Prostate gland (tissue), 2 donors: ENCODE measurements around the gene SYVN1. TPM values are rescaled to one million over a fixed set of nuclear protein-coding genes. Genes with fewer than 3 reads are reported as not detected.
A peak's percentile ranks its signal among the peaks of the same experiment; 100 is the strongest.

Experiments
- DNase-seq: peaks from one replicate; pipeline ENCODE4 v3.0.0-alpha.2; 2019; ENCODE audit warnings: low spot score
- H3K27ac ChIP-seq, 2 donors: fragments of 200-600 bp; sonication (generic); 2 replicates each; pipeline ENCODE4 v1.5.1; 2017 to 2019
- H3K27me3 ChIP-seq: fragments of 200-600 bp; sonication (generic); replicated peaks from 2 replicates; pipeline ENCODE4 v1.5.1; 2019; ENCODE audit not compliant: insufficient read depth
- H3K36me3 ChIP-seq, 2 donors: fragments of 200-600 bp; sonication (generic); 1 replicate in 1 of 2; 2 replicates in 1 of 2; pipeline versions ENCODE4 v1.5.1 to v1.8.1; 2017 to 2019
- H3K4me1 ChIP-seq: fragments of 200-600 bp; sonication (generic); replicated peaks from 2 replicates; pipeline ENCODE4 v1.5.1; 2019
- H3K4me3 ChIP-seq, 2 donors: fragments of 200-600 bp; sonication (generic); 2 replicates each; pipeline ENCODE4 v1.5.1; 2017 to 2019
- H3K9me3 ChIP-seq: fragments of 200-600 bp; sonication (generic); 2 replicates; pipeline ENCODE4 v1.5.1; 2017
- POLR2A ChIP-seq: fragments of 450-650 bp; IDR thresholded peaks from one replicate; pipeline ENCODE4 v1.6.1; 2016; ENCODE audit warnings: antibody characterized with exemption, mild to moderate bottlenecking
- POLR2AphosphoS5 ChIP-seq: sonication (generic); formaldehyde crosslinking; IDR thresholded peaks from one replicate; pipeline ENCODE4 v1.6.1; 2017; ENCODE audit warnings: antibody characterized with exemption
- WGBS: methylation state at CpG from one replicate; pipeline ENCODE4 v1.1.5; 2018; 5-methylcytosine and 5-hydroxymethylcytosine counted together
- intact Hi-C: fragments of 100-400 bp; cut with DNase I; formaldehyde crosslinking; loops from one replicate; pipeline ENCODE4 v1.14.2; 2022
- microRNA-seq: library from miRNA; unstranded; fragments of <30 nt; microRNA quantifications from one replicate; pipeline ENCODE4, GENCODE V29; 2016
- small RNA-seq, 2 donors: library from RNA; depleted of rRNA; stranded (forward); fragments of <200 nt; gene quantifications; one replicate each; pipeline ENCODE3, GENCODE V24; 2016
- total RNA-seq, 2 donors: library from RNA; depleted of rRNA; stranded (reverse); fragments of >200 nt; gene quantifications; one replicate each; pipeline ENCODE4 v1.1.0, GENCODE V29; 2016
- TF ChIP-seq, protein P1 (sequence below), 4 experiments: fragments of 200-600 bp in 2 of 4; fragments of 450-650 bp in 2 of 4; sonication (generic) in 2 of 4; IDR thresholded peaks; 1 replicate in 3 of 4; 2 replicates in 1 of 4; pipeline ENCODE4 v1.5.1; 2016 to 2019; ENCODE audit warnings: antibody characterized with exemption in 4 of 4, mild to moderate bottlenecking in 2 of 4, moderate library complexity in 2 of 4

The SYVN1 gene
- total RNA-seq, 2 donors from 2014 or later = 89.7 to 108 TPM

DNA sequence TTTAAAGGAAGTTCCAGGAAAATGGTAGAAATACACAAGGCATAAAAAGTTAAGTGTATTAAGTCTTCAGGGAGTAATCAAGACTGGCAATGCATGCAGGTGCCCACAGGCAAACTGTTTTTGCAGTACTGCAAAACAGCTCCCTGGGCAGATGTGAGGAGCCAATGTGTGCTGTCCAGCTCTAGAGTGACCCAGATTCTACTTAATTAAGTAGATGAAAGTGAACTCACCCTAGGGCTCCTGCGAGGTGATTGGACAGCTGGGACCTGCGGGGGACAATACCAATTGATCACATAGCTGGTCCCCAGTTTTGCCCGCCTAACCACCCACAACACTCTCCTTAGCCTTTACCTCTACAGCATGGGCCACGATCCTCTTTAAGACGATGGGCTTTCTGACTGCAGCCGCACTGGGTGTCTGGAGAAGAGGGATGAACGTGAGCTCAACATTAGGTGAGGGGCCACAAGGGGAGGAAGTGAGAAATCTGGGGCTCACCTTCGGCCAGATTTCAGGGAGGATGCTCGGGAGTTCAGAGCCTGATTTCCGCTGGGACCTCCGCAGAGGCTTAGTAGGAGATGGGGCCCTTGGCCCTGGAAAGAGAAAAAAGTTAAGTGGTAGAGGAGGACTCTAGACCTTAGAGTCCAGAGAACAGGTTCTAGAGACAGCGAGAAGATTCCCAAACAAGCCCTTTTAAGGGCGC lies 51.0 kb downstream of the SYVN1 start:
- intact Hi-C loops = loop anchor here (5.0 kb wide), 2 partner anchors 34 to 41 kb away; partner anchors contain the start of genes SAC3D1 and ZNHIT2
- TF ChIP-seq, protein P1, sequence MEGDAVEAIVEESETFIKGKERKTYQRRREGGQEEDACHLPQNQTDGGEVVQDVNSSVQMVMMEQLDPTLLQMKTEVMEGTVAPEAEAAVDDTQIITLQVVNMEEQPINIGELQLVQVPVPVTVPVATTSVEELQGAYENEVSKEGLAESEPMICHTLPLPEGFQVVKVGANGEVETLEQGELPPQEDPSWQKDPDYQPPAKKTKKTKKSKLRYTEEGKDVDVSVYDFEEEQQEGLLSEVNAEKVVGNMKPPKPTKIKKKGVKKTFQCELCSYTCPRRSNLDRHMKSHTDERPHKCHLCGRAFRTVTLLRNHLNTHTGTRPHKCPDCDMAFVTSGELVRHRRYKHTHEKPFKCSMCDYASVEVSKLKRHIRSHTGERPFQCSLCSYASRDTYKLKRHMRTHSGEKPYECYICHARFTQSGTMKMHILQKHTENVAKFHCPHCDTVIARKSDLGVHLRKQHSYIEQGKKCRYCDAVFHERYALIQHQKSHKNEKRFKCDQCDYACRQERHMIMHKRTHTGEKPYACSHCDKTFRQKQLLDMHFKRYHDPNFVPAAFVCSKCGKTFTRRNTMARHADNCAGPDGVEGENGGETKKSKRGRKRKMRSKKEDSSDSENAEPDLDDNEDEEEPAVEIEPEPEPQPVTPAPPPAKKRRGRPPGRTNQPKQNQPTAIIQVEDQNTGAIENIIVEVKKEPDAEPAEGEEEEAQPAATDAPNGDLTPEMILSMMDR (IDR thresholded peaks at IDR 0.05) = no peak
- TF ChIP-seq POLR2A = no peak
- no peak for TF ChIP-seq POLR2AphosphoS5
- H3K4me3 ChIP-seq = peak overlapping the region; percentile 77 to 78

DNA sequence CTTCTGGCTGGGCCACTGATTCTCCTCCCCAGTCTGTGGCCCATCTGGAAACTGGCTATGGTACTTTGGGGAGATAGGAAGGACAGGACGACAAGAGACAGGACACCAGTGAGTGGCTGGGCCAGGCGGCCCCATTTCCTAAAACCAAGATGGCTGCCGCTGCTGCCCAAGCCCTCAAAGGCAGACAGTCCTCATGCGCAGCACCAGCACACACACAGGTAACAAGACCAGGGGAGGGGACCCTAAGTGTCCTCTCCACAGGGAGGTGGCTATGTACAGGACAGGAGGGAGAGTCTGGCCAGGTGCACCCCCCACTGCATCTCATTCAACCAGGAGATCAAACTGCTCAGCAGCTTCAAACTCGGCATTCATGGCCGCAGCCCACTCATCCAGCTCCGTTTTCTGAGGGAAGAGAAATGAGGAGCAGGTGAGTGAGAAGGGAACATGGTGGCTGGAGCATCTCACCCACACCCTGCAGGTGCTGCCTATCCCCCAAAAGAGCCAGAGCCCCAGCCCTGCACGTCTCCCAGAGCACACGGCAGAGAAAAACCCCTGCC lies 55.5 kb downstream of the SYVN1 start:
- H3K27ac ChIP-seq = no peak overlapping the region
- TF ChIP-seq POLR2A (no peak), POLR2AphosphoS5 (no peak)
- TF ChIP-seq, protein P1 (IDR thresholded peaks at IDR 0.05) = no peak
- WGBS = 90% methylated on average over 9 of the region's 9 CpGs
- no peaks in the 10 kb centered on the region for H3K4me1 ChIP-seq
- H3K9me3 ChIP-seq = no peaks in the 10 kb centered on the region
- DNase-seq = no peak
- no peak overlapping the region for H3K4me3 ChIP-seq
- H3K27me3 ChIP-seq = no peaks in the 10 kb centered on the region
- intact Hi-C loops = no loop called here
- H3K36me3 ChIP-seq = no peaks in the 10 kb centered on the region

More for the DNA sequence above, 51.0 kb downstream of the SYVN1 start:
- peaks cover 5% of the 10 kb centered on the region for H3K4me1 ChIP-seq
- DNase-seq = no peak
- H3K27me3 ChIP-seq = no peaks in the 10 kb centered on the region
- 6% methylated on average over 13 of the region's 13 CpGs for WGBS
- H3K9me3 ChIP-seq = no peaks in the 10 kb centered on the region
- H3K27ac ChIP-seq = peak overlapping the region; percentile 91 to 94
- peaks cover 0 to 5% of the 10 kb centered on the region in 2 donors for H3K36me3 ChIP-seq

DNA sequence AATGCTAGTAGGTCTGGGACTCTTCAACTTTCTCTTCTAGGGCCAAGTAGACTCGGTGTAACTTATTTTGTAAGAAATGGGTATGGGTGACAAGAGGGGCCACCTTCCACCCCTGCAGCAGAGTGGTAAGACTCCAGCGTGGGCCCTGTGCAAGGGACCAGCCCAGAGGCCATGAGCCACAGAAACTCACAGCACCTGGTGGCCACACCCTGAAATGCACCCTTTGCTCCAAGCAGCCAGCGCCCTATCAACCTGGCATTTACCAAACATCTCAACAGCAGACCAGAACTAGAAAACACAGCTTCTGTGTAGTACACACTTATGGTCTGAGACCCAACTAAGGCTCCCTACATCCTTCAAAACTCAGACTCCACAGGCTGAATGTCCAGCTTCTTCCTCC lies 56.2 kb downstream of the SYVN1 start:
- TF ChIP-seq POLR2A = no peak
- TF ChIP-seq, protein P1 (IDR thresholded peaks at IDR 0.05) = peak; percentile 29 to 64 (median 45)
- Histone ChIP-seq H3K9me3 (no peaks in the 10 kb centered on the region), H3K4me3 (no peak overlapping the region), H3K27me3 (no peaks in the 10 kb centered on the region), H3K27ac (no peak overlapping the region), H3K4me1 (no peaks in the 10 kb centered on the region), H3K36me3 (no peaks in the 10 kb centered on the region)
- 58% methylated on average over 3 of the region's 3 CpGs for WGBS
- DNase-seq = no peak
- intact Hi-C loops = no loop called here

DNA sequence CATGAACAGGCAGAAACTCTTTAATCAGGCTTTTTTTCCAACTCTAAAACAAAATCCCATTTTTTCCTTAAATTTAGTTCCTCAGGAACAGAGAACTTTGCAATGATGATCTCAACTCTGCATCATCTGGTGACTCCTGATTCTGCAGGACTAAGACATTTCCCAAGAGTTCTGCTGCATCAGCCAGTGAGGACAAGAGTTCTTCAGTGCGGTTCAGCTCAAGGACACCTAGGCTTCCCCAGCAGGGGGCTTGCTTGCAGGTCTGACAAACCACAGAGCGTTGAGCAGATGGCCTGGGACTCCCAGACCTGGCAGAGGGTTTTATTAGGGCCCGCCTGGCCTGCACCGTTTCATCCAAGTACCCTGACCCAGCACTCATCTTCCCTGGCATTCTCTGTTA lies 56.9 kb downstream of the SYVN1 start:
- Histone ChIP-seq H3K27ac (no peak overlapping the region), H3K4me3 (no peak overlapping the region), H3K4me1 (no peaks in the 10 kb centered on the region), H3K36me3 (no peaks in the 10 kb centered on the region), H3K9me3 (no peaks in the 10 kb centered on the region), H3K27me3 (no peaks in the 10 kb centered on the region)
- no peak for DNase-seq
- 65% methylated on average over 4 of the region's 4 CpGs for WGBS
- intact Hi-C loops = no loop called here
- TF ChIP-seq, protein P1 (IDR thresholded peaks at IDR 0.05) = no peak

Small RNA genes lying within 50 kb of the gene (microRNA-seq; reads per million reads assigned to microRNA genes)
- 0.67 reads per million for gene MIR6751

Small RNA genes lying within 50 kb of the gene (small RNA-seq; reads per million reads assigned to genes)
- gene HIGD1AP10 = 0 reads per million in 2 donors
- 0 reads per million in 2 donors for gene PDCL2P2
- gene RNU2-23P = 0 reads per million in 2 donors

Other genes starting within 250 kb of the SYVN1 start
- 10 to 100 TPM; 38.4 to 66.1 TPM for gene ATG2A, start 217.3 kb downstream of the SYVN1 start, total RNA-seq
- gene PPP2R5B, start 209.8 kb downstream of the SYVN1 start, total RNA-seq = 10 to 100 TPM; 14.1 to 32.6 TPM
- gene GPHA2, start 198.6 kb downstream of the SYVN1 start, total RNA-seq = not detected
- gene MAJIN, start 162.4 kb downstream of the SYVN1 start, total RNA-seq = 1 to 10 TPM in 1 of 2 donors, not detected in 1; 7.4 TPM
- 1 to 10 TPM; 1.5 TPM for gene BATF2, start 137.5 kb downstream of the SYVN1 start, total RNA-seq
- gene ARL2, start 120.4 kb downstream of the SYVN1 start, total RNA-seq = 100 to 1,000 TPM in 1 of 2 donors, 10 to 100 TPM in 1; 86.5 to 135 TPM
- gene SNX15, start 107.1 kb downstream of the SYVN1 start, total RNA-seq = 10 to 100 TPM; 23.4 to 25.2 TPM
- gene SAC3D1, start 93.3 kb downstream of the SYVN1 start, total RNA-seq = 10 to 100 TPM; 25.0 to 29.4 TPM
- 10 to 100 TPM in 1 of 2 donors, 1 to 10 TPM in 1; 8.5 to 15.6 TPM for gene NAALADL1, start 76.0 kb downstream of the SYVN1 start, total RNA-seq
- gene CDCA5, start 50.5 kb downstream of the SYVN1 start, total RNA-seq = 10 to 100 TPM in 1 of 2 donors, 1 to 10 TPM in 1; 2.3 to 17.8 TPM
- gene ZFPL1, start 50.3 kb downstream of the SYVN1 start, total RNA-seq = 10 to 100 TPM; 61.6 to 62.6 TPM
- gene VPS51, start 38.3 kb downstream of the SYVN1 start, total RNA-seq = 100 to 1,000 TPM; 323 to 542 TPM
- gene TM7SF2, start 22.6 kb downstream of the SYVN1 start, total RNA-seq = 100 to 1,000 TPM in 1 of 2 donors, 10 to 100 TPM in 1; 73.9 to 185 TPM
- gene ZNHIT2, start 16.8 kb downstream of the SYVN1 start, total RNA-seq = 10 to 100 TPM; 32.7 to 37.8 TPM
- 100 to 1,000 TPM; 654 to 691 TPM for gene FAU, start 12.4 kb downstream of the SYVN1 start, total RNA-seq
- gene MRPL49, start 12.2 kb downstream of the SYVN1 start, total RNA-seq = 100 to 1,000 TPM in 1 of 2 donors, 10 to 100 TPM in 1; 99.9 to 113 TPM
- gene SPDYC, start 35.7 kb upstream of the SYVN1 start, total RNA-seq = not detected
- 100 to 1,000 TPM; 215 to 374 TPM for gene CAPN1, start 47.4 kb upstream of the SYVN1 start, total RNA-seq
- gene POLA2, start 127.4 kb upstream of the SYVN1 start, total RNA-seq = 10 to 100 TPM; 21.6 to 25.9 TPM
- 1 to 10 TPM; 7.7 to 8.7 TPM for gene CDC42EP2, start 180.3 kb upstream of the SYVN1 start, total RNA-seq
- 10 to 100 TPM; 39.3 to 74.1 TPM for gene DPF2, start 199.3 kb upstream of the SYVN1 start, total RNA-seq
- gene TIGD3, start 220.2 kb upstream of the SYVN1 start, total RNA-seq = 1 to 10 TPM in 1 of 2 donors, under 1 TPM in 1; 0.27 to 4.7 TPM
- 10 to 100 TPM; 11.7 to 13.3 TPM for gene SLC25A45, start 248.1 kb upstream of the SYVN1 start, total RNA-seq